Mesangial cell (primary cell): ENCODE results near the gene SLC25A2. TPM values are rescaled to one million over a fixed set of nuclear protein-coding genes. Genes with fewer than 3 reads are reported as not detected.

Source experiments
- total RNA-seq: library from RNA; depleted of rRNA; stranded (reverse); fragments of >200 nt; gene quantifications from 2 replicates; pipeline ENCODE4 v1.2.3, GENCODE V29; 2015

SLC25A2 gene
- 0.63 TPM in 1 of 2 replicates, not detected in the other for total RNA-seq

GRCh38 chr5:141303756-141304155 lies at the start of gene SLC25A2:
SLC25A2 (minus strand) TSS chr5:141304049; CDS start chr5:141303865, 184 bp downstream.

GRCh38 chr5:141349917-141350619 lies 46.2 kb upstream of the SLC25A2 start, which contains the start of gene PCDHGB1:
PCDHGB1 (plus strand) TSS chr5:141350099; CDS start chr5:141350261, 162 bp downstream.

GRCh38 chr5:141343242-141343952 lies 39.5 kb upstream of the SLC25A2 start, which contains the start of gene PCDHGA3:
PCDHGA3 (plus strand) TSS chr5:141343829; CDS start chr5:141344034, 205 bp downstream.

GRCh38 chr5:141338538-141339306 lies 34.9 kb upstream of the SLC25A2 start, which contains the start of gene PCDHGA2:
PCDHGA2 (plus strand) TSS chr5:141338760.

GRCh38 chr5:141330299-141331080 lies 26.6 kb upstream of the SLC25A2 start, which contains the start of gene PCDHGA1:
PCDHGA1 (plus strand) TSS chr5:141330514.

GRCh38 chr5:141320225-141321169 lies 16.6 kb upstream of the SLC25A2 start, which contains the start of gene TAF7:
TAF7 (minus strand) TSS chr5:141320784; CDS start chr5:141320044, 740 bp downstream.

Other genes starting within 250 kb of the SLC25A2 start
- 0.49 and 0.76 TPM in 2 replicates for gene PCDHB2, start 209.4 kb downstream of the SLC25A2 start, total RNA-seq
- gene PCDHB3, start 203.6 kb downstream of the SLC25A2 start, total RNA-seq, result 0.16 and 0.38 TPM in 2 replicates
- gene PCDHB4, start 182.2 kb downstream of the SLC25A2 start, total RNA-seq, result 0.13 and 0.49 TPM in 2 replicates
- gene PCDHB5, start 168.8 kb downstream of the SLC25A2 start, total RNA-seq, result 0.33 and 1.5 TPM in 2 replicates
- gene PCDHB6, start 154.0 kb downstream of the SLC25A2 start, total RNA-seq, result under 0.01 TPM in 1 of 2 replicates, not detected in the other
- 0.16 and 0.63 TPM in 2 replicates for gene PCDHB7, start 131.4 kb downstream of the SLC25A2 start, total RNA-seq
- gene PCDHB8, start 126.3 kb downstream of the SLC25A2 start, total RNA-seq, result 0.25 TPM in 1 of 2 replicates, not detected in the other
- gene PCDHB16, start 121.7 kb downstream of the SLC25A2 start, total RNA-seq, result 0.16 and 0.63 TPM in 2 replicates
- gene PCDHB9, start 116.9 kb downstream of the SLC25A2 start, total RNA-seq, result 0.25 TPM in 1 of 2 replicates, not detected in the other
- gene PCDHB10, start 111.7 kb downstream of the SLC25A2 start, total RNA-seq, result 0.16 and 0.89 TPM in 2 replicates
- 0.16 and 0.63 TPM in 2 replicates for gene PCDHB11, start 104.4 kb downstream of the SLC25A2 start, total RNA-seq
- gene PCDHB12, start 95.3 kb downstream of the SLC25A2 start, total RNA-seq, result under 0.01 and 0.25 TPM in 2 replicates
- 0.16 and 1.1 TPM in 2 replicates for gene PCDHB13, start 90.1 kb downstream of the SLC25A2 start, total RNA-seq
- 0.16 and 0.63 TPM in 2 replicates for gene PCDHB14, start 80.7 kb downstream of the SLC25A2 start, total RNA-seq
- 0.16 and 1.0 TPM in 2 replicates for gene PCDHB15, start 58.7 kb downstream of the SLC25A2 start, total RNA-seq
- gene TAF7, start 16.7 kb upstream of the SLC25A2 start, total RNA-seq, result 24.3 and 29.2 TPM in 2 replicates
- 0.33 and 0.51 TPM in 2 replicates for gene PCDHGA1, start 26.5 kb upstream of the SLC25A2 start, total RNA-seq
- 1.1 and 4.1 TPM in 2 replicates for gene PCDHGA2, start 34.7 kb upstream of the SLC25A2 start, total RNA-seq
- 0.65 and 2.5 TPM in 2 replicates for gene PCDHGA3, start 39.8 kb upstream of the SLC25A2 start, total RNA-seq
- 0.49 and 2.9 TPM in 2 replicates for gene PCDHGB1, start 46.0 kb upstream of the SLC25A2 start, total RNA-seq
- 0.33 and 2.2 TPM in 2 replicates for gene PCDHGA4, start 51.0 kb upstream of the SLC25A2 start, total RNA-seq
- 0.65 and 2.5 TPM in 2 replicates for gene PCDHGB2, start 55.9 kb upstream of the SLC25A2 start, total RNA-seq
- gene PCDHGA5, start 60.1 kb upstream of the SLC25A2 start, total RNA-seq, result 0.33 and 1.5 TPM in 2 replicates
- gene PCDHGB3, start 66.2 kb upstream of the SLC25A2 start, total RNA-seq, result 0.98 and 3.8 TPM in 2 replicates
- 1.6 and 5.6 TPM in 2 replicates for gene PCDHGA6, start 69.8 kb upstream of the SLC25A2 start, total RNA-seq
- 0.49 and 4.1 TPM in 2 replicates for gene PCDHGA7, start 78.7 kb upstream of the SLC25A2 start, total RNA-seq
- 4.2 and 7.1 TPM in 2 replicates for gene PCDHGB4, start 83.6 kb upstream of the SLC25A2 start, total RNA-seq
- gene PCDHGA8, start 88.6 kb upstream of the SLC25A2 start, total RNA-seq, result under 0.01 and 0.89 TPM in 2 replicates
- 10.6 and 15.8 TPM in 2 replicates for gene PCDHGB5, start 93.9 kb upstream of the SLC25A2 start, total RNA-seq
- gene PCDHGA9, start 98.7 kb upstream of the SLC25A2 start, total RNA-seq, result 0.98 and 6.1 TPM in 2 replicates
- gene PCDHGB6, start 104.0 kb upstream of the SLC25A2 start, total RNA-seq, result 2.0 and 6.3 TPM in 2 replicates
- gene PCDHGA10, start 108.9 kb upstream of the SLC25A2 start, total RNA-seq, result 2.8 and 10.5 TPM in 2 replicates
- 5.1 and 18.1 TPM in 2 replicates for gene PCDHGB7, start 113.6 kb upstream of the SLC25A2 start, total RNA-seq
- gene PCDHGA11, start 117.0 kb upstream of the SLC25A2 start, total RNA-seq, result 5.4 and 10.4 TPM in 2 replicates
- gene PCDHGA12, start 126.5 kb upstream of the SLC25A2 start, total RNA-seq, result 3.4 and 13.8 TPM in 2 replicates
- 36.5 and 60.1 TPM in 2 replicates for gene PCDHGC3, start 171.9 kb upstream of the SLC25A2 start, total RNA-seq
- 0.38 and 0.81 TPM in 2 replicates for gene PCDHGC4, start 181.0 kb upstream of the SLC25A2 start, total RNA-seq
- 0.33 and 1.4 TPM in 2 replicates for gene PCDHGC5, start 185.0 kb upstream of the SLC25A2 start, total RNA-seq